NCI-H748 treated with DMSO at 0.1 percent for 48 hours (cell line): ENCODE results near the gene PSMC4.

Experiments
- DNase-seq: peaks from one replicate; lab custom pipeline; 2025; lab: John Stamatoyannopoulos, UW

Gene PSMC4

GRCh38 chr19:39970675-39971379 lies at the start of gene PSMC4:
TSS of gene PSMC4 (plus strand) at chr19:39971165. CDS start at chr19:39971203, 38 bp downstream.
- peak; percentile 99 for DNase-seq

DNA sequence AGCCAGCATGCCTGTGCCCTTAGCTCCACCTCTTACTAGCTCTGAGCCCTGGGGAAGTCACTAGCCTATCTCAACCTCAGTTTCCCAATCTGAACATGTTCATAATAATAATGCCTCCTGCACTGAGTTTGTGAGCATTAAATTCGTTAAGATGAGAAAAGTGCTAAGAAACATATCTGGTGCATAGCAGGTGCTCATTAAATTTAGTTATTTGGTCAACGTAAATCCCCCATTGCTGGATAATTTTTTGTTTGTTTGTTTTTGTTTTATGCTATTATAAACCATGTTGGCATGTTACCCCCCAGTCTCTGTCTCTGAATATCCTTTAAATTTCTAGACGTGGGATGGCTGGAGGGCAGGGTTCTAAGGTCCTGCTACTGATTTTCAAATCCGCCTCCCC lies 47.1 kb upstream of the PSMC4 start:
- DNase-seq: no peak

GRCh38 chr19:39924389-39924788 lies 46.6 kb upstream of the PSMC4 start:
- DNase-seq: no peak

- DNase-seq: no peak
These were observed 46.0 kb upstream of the PSMC4 start for GRCh38 chr19:39924952-39925351.

DNA sequence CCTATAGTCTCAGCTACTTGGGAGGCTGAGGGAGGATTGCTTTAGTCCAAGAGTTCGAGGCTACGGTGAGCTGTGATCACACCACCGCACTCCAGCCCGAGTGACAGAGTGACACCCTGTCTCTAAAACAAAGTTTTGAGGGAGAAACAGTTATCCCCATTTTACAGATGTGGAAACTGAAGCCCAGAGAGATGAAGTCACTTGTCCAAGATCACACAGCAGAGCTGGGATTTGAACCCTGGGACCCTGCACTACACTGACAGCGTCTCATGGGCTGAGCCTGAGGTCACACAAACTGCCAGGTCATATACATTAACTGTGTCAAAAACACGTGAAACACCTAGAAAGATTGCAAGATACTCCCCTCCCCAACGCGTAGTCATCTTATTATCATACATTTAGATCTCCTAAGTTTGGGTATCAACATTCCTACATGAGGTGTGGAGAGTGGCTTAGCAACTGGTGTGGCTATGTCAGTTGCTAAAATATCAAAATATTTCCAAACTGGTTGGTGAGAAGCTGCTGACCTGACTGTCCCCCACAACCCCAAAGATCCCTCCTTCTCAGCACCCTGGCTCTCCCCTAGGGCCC lies 44.7 kb upstream of the PSMC4 start:
- DNase-seq: no peak

GRCh38 chr19:39927076-39927475 lies 43.9 kb upstream of the PSMC4 start:
- DNase-seq: no peak

GRCh38 chr19:39927524-39928356 lies 43.2 kb upstream of the PSMC4 start:
- DNase-seq: no peak

- no peak for DNase-seq
These were observed 42.6 kb upstream of the PSMC4 start for GRCh38 chr19:39928357-39928725.

DNA sequence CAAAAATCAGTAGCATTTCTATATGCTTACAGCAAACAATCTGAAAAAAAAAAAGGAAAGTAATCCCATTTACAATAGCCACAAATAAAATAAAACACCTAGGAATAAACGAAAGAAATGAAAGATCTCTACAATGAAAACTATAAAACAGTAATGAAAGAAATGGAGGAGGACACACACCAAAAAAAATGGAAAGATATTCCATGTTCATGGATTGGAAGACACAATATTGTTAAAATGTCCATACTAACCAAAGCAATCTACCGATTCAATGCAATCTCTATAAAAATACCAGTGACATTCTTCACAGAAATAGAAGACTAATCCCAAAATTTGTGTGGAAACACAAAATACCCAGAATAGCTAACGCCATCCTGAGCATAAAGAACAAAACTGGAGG lies 41.2 kb upstream of the PSMC4 start:
- no peak for DNase-seq

DNA sequence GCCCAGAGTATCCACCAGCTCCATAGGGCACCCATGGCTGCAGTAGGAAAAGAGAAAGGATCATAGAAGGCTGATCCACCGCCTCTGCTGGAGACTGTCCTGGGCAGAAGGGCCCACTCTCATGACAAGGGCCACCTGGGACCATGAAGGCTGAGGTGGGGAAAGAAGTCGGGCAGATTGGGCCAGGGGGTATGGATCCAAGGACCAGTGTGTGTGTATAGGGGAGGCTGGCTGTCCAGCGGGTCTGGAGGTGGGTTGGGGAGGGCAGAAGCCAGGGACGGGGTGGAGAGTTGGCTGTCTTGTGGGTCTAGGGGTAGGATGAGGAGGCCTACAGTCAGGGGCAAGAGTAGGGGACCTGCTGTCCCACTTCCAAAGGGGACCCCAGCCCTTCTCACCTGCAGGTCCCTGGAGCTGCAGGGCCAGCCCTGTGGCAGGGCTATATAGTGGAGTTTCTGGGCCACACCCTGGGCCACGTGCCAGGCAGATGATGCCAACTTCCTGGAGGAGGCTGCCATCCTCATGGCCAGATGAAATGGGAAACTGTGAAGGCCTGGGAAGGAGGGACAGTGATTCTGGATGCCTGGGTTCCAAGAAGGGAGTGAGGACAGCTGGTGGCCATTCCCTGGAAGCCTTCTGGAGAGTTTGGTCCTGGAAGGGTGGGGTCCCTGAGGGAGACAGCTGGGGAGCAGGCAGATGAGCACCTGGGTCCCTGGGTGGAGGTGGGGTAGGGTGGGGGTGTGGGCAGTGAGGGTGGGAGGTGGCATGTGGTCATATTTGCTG lies 36.2 kb upstream of the PSMC4 start, which contains the start of gene FCGBP:
FCGBP (minus strand) TSS at position 51 of the 780 bp plus-strand sequence.
- DNase-seq: no peak

GRCh38 chr19:39935364-39935661 lies 35.7 kb upstream of the PSMC4 start:
- no peak for DNase-seq

DNA sequence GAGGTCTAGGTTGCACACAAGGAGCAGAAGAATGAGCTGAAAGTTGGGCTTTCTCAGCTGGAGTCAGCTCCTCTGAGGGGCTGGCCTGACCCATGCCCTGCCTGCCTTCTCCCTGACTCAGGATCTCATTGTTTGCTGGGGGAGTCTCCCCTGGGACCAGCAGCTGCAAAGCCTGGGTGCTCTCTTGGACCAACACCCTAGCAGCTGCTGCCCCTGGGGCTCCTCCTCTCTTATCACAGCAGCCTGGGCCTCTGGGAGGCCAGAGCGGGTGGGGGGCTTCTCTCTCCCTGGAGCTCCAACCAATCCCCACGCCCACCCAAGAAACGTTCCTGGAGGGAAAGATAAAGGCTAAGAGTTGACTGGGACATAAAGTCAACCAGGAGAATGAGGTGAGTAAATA lies 34.9 kb upstream of the PSMC4 start:
- no peak for DNase-seq

GRCh38 chr19:39936622-39937021 lies 34.3 kb upstream of the PSMC4 start:
- DNase-seq: no peak

DNA sequence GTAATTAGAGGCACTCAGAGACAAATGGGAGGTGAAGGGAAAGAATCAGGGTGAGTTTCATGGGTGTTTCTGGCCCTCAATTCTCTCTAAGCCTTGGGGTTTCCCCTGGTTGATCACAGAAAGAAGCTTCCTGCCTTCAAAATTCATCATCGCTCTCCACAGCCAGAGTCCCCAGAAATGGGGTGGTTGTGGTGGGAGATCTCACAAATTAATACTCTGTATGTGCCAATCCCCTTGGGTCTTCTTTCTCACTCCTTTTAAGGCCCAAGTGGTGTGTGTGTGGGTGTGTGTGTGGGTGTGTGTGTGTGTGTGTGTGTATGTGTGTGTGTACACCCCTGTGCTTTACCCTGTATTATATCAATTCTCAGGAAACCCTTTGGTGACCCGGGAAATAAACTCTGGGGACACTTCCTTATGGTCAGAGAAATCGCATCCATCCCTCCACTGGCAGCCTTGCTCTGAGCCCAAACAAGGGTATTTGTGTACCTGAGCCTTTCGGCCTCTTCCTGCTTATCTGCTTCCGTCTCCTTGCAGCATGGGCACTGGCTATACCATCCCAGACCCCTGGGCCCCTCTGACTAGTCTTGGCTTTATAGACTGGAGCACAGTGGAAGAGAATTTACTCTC lies 33.8 kb upstream of the PSMC4 start:
- DNase-seq: no peak

DNA sequence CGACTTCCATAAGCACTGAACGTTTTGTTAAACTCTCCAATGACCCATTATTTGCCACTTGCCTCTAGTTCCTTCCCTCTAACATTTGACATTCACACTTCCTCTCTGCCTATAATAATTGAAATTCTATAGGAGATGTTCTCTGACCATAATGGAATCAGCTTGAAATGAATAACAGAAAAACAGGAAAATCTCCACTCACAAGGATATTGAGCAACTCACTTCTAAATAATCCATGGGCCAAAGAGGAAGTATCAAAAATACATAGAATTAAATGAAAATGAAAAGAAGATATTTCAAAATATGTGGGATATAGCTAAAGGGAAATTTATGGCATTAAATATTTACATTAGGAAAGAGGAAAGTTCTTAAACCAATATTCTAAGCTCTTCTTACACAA lies 33.2 kb upstream of the PSMC4 start:
- DNase-seq: no peak

GRCh38 chr19:39939556-39939955 lies 31.4 kb upstream of the PSMC4 start:
- DNase-seq: no peak

GRCh38 chr19:39940221-39940833 lies 30.6 kb upstream of the PSMC4 start:
- no peak for DNase-seq

GRCh38 chr19:39941151-39941550 lies 29.8 kb upstream of the PSMC4 start:
- DNase-seq: no peak

GRCh38 chr19:39941615-39942365 lies 29.2 kb upstream of the PSMC4 start:
- DNase-seq: no peak

DNA sequence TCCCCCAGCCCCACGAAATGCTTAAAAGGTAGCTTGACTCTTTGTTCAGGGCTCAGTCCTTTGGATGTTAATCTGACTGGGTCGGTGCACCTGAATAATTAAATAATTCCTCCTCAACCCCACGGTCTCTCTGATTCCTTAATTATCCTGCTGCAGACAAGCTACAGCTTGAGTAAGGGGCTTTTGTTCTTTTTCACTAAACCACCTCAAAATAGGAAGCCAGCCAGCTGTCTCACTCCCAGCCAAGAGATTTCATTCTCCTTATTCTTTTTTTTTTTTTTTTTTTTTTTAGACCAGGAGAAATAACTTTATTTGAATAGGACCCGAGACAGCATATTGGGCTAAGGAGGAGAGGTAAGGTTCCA lies 28.6 kb upstream of the PSMC4 start:
- no peak for DNase-seq

GRCh38 chr19:39943586-39943985 lies 27.4 kb upstream of the PSMC4 start:
- no peak for DNase-seq
